HG03457 (cell line): Measurements from ENCODE around the gene KRTAP9-8.
"Not testable (repeated sequence)": the region's sequence is repeated elsewhere in the genome, so short reads cannot be mapped to it uniquely, and the experiment has no call there.

Experiments used
- ATAC-seq: cut with Tn5 transposase; IDR thresholded peaks from one replicate; pipeline ENCODE4 v1.9.1; 2021; ENCODE audit warnings: moderate number of reproducible peaks; ENCODE audit not compliant: unreplicated experiment

Gene KRTAP9-8

GRCh38 chr17:41237949-41238437, at the start of gene KRTAP9-8:
Gene KRTAP9-8 (plus strand): TSS chr17:41237999. CDS start chr17:41238052, 53 bp downstream.
- not testable (repeated sequence) for ATAC-seq

- ATAC-seq = not testable (repeated sequence)
Observed at GRCh38 chr17:41189837-41190318, 47.9 kb upstream of the KRTAP9-8 start, which contains the start of gene KRTAP9-1. Gene KRTAP9-1 (plus strand): TSS chr17:41189887. CDS start chr17:41189887, 0 bp downstream.

- no peak for ATAC-seq
Observed at GRCh38 chr17:41190328-41190727, 47.5 kb upstream of the KRTAP9-8 start.

- no peak for ATAC-seq
Observed at GRCh38 chr17:41196068-41196467, 41.7 kb upstream of the KRTAP9-8 start.

GRCh38 chr17:41199421-41200078, 38.2 kb upstream of the KRTAP9-8 start:
- no peak for ATAC-seq

DNA sequence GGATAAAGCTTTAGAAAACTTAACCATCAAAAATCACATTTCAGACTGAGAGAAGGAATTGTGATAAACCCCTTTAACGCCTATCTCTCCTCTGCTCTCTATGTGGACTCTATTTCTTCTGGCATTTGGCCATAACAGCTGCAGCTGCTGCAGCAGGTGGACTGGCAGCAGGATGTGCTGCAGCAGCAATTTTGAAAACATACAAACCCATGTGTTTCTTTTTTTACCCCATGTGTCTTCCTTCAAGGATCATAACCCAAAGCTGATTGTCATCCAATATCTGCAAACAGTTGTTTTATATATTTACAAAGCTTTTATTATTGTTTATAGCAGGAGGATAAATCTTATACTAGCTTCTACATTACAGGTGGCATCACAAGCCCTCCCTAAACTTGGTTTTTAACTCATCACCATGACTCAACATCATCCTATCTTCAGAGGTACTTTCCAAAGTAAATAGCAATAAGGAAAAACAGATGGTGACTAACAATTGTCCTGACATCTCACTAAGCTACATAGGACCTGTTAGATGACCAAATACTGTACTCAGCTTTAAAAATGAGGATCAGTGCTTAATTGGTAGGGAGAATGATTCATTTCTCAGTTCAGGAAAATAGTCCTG, 25.8 kb upstream of the KRTAP9-8 start:
- no peak for ATAC-seq

DNA sequence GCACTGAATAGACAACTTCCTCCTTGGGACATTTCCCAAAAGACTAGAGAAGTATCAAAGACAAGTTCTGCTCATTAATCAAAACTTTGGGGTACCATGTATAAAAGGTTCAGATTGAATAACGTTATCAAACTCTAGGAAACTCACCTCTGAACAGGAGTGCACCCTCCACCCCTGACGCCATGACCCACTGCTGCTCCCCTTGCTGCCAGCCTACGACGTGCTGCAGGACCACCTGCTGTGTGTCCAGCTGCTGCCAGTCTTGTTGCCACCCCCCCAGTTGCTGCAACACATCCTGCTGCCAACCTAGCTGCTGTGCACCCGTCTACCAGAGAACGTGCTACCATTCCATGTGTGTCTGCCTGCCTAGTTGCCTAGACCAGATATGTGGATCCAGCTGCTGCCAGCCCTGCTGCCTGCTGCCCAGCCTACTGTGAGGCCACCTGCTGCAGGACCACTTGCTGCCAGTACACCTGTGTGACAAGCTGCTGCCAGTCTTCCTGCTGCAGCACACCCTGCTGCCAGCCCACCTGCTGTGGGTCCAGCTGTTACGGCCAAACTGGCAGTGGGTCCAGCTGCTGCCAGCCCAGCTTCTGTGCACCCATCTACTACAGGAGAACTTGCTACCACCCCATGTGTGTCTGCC, 25.2 kb upstream of the KRTAP9-8 start:
- ATAC-seq = no peak

DNA sequence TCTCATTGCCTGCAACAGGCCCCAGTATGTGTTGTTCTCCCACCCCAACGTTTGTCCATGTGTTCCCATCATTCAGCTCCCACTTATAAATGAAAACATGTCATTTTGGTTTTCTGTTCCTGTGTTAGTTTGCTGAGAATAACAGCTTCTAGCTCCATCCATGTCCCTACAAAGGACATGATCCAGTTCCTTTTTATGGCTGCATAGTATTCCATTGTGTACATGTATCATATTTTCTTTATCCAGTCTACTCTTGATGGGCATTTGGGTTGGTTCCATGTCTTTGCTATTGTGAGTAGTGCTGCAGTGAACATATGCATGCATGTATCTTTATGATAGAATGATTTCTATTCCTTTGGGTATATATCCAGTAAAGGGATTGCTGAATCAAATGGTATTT, 22.1 kb upstream of the KRTAP9-8 start:
- ATAC-seq = no peak

GRCh38 chr17:41223821-41224220, 14.0 kb upstream of the KRTAP9-8 start:
- no peak for ATAC-seq

DNA sequence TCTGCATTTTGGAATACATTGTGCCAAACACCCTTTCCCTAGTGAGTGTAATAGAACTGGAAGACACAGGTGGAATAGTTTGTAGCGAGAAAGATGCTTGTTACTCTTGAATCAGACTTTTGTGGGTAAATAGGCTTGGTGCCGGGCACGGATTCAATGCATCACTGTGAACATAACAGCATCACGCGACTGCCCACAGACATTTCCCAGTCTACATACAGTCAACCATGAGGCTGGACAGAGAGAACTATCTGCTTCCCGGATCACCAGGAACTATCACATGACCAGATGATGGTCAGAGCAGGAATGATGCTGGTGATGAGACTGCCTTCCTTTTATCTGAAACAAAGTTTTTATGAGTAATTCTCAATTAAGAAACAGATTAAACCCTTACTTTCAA, 11.7 kb upstream of the KRTAP9-8 start:
- ATAC-seq = no peak

DNA sequence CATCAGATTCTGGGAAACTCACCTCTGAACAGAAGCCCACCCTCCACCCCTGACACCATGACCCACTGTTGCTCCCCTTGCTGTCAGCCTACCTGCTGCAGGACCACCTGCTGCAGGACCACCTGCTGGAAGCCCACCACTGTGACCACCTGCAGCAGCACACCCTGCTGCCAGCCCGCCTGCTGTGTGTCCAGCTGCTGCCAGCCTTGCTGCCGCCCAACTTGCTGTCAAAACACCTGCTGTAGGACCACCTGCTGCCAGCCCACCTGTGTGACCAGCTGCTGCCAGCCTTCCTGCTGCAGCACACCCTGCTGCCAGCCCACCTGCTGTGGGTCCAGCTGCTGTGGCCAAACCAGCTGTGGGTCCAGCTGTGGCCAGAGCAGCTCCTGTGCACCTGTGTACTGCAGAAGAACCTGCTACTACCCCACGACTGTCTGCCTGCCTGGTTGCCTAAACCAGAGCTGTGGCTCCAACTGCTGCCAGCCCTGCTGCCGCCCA, 11.2 kb upstream of the KRTAP9-8 start, which contains the start of gene KRTAP9-2:
TSS of gene KRTAP9-2 (plus strand) at position 51 of the 498 bp plus-strand sequence. CDS start at position 58, 7 bp downstream.
- not testable (repeated sequence) for ATAC-seq

GRCh38 chr17:41230094-41230493, 7.7 kb upstream of the KRTAP9-8 start:
- no peak for ATAC-seq

DNA sequence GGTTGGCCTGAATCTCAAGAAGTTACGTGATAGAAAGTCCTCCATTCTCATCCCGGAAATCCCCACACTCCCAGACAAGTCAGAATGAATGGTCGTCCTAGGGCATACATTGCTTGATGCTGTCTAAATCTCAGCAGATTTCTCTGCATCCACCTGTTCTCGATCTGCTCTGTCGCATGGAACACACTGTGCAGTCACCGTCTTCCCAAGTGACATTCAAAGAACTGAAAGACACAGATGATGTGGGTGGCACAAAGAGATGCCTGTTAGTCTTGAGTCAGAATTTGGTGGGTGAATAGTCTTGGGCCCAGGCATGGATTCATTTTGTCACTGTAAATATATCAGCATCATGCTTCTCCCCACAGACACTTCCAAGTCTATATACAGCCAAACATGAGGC, 6.1 kb upstream of the KRTAP9-8 start:
- no peak for ATAC-seq

GRCh38 chr17:41232399-41233105, 5.2 kb upstream of the KRTAP9-8 start, which contains the start of gene KRTAP9-3:
Gene KRTAP9-3 (plus strand): TSS chr17:41232449. CDS start chr17:41232502, 53 bp downstream.
- ATAC-seq = not testable (repeated sequence)

DNA sequence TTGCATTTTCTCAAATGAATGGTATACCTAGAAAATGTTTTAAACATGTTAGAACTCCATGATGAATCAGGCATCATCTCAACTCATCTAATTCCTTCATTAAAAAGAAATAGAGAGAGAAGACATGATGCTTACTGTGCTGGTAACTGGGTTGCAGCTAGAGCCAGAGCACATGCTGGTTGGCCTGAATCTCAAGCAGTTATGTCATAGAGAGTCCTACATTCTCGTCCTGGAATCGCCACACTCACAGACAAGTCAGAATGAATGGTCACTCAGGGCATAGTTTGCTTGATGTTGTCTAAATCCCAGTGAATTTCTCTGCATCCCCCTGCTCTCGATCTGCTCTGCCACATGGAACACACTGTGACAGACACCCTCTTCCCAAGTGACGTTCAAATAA, 683 bp upstream of the KRTAP9-8 start:
- not testable (repeated sequence) for ATAC-seq

DNA sequence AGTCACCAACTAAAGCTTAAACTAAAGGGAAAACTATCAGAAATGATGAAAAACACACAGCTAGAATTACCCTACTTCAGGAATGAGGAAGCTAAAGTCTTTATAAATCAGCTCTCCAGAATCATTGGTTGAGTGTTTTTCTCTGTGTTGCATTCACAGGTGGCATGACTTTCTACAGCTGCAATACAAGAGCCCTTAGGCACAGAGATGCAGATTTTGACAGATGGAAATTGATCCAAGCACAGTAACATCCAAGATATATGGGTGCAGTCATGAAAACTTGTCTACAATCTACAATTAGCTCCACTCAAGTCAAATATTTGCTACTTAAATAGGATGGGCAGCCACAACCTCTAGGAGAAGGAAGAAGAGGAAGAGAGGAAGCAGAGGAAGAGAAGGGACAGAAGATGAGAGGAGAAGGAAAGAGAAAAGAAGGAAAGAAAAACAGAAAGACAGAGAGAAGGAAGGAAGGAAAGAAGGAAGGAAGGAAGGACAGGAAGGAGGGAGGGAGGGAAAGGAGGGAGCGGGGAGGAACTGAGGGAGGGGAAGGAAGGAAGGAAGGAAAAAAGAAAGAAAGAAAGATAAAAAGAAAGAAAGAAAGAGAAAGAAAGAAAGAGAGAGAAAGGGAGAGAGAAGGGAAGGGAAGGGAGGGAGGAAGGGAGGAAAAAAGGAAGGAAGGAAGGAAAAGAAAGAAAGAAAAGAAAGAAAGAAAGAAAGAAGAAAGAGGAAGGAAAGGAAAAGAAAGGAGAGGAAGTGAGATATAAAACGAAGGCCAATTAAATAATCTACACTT, 9.4 kb downstream of the KRTAP9-8 start:
- ATAC-seq = not testable (repeated sequence)

DNA sequence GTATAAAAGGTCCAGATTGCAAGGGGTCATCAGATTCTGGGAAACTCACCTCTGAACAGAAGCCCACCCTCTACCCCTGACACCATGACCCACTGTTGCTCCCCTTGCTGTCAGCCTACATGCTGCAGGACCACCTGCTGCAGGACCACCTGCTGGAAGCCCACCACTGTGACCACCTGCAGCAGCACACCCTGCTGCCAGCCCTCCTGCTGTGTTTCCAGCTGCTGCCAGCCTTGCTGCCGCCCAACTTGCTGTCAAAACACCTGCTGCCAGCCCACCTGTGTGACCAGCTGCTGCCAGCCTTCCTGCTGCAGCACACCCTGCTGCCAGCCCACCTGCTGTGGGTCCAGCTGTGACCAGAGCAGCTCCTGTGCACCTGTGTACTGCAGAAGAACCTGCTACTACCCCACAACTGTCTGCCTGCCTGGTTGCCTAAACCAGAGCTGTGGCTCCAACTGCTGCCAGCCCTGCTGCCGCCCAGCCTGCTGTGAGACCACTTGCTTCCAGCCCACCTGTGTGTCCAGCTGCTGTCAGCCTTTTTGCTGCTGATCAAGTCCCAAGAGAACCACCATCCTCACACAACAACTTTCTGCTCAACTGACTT, 11.9 kb downstream of the KRTAP9-8 start, which contains the start of gene KRTAP9-4:
TSS of gene KRTAP9-4 (plus strand) at position 51 of the 604 bp plus-strand sequence. CDS start at position 85, 34 bp downstream.
- not testable (repeated sequence) for ATAC-seq

DNA sequence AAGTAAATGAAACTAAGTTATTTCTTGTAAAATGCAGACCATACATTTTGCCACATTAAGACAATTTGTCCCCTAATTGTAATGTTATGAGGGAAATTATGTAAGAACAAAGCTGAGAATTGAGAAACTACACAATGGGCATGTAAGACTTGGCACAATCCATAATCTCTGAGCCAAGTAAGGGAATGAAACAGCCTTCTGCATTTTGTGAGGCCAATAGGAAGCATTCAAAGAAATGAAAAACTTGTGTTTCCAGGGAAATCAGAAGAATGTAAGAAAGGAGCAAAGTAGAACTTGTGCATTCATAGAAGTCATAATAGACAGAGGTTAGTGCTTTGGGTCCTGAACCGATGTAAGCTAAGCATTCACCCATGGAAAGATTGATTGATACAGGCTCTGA, 13.5 kb downstream of the KRTAP9-8 start:
- ATAC-seq = no peak

- no peak for ATAC-seq
Observed at GRCh38 chr17:41254861-41255260, 17.1 kb downstream of the KRTAP9-8 start.
